UCSD-AML1 (cell line): ENCODE results near the gene HAUS8.

Source experiments
- DNase-seq: peaks from one replicate; lab custom pipeline; 2025; ENCODE audit not compliant: unreplicated experiment; lab: John Stamatoyannopoulos, UW

HAUS8 gene

DNA sequence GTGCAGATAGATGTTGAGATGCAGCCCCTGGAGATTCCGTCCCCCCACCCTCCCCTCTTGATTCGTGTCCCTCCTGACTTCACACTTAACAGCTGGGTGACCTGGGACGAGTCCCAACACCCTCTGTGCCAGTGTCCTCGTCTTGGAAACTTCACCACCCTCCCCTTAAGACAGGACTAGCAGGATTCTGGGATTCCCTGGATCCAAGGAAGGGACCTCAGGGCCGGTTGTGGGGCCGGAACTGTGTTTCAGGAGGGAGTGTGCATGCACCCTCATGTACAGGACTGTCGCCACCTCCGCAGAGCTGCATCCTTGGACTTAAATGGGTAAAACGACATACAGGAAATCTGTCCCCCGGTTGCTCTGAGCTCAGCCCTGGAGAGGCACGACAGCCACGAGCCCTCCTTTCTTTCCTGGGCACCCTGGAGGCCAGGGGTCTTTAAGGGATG, 1.3 kb upstream of the HAUS8 start:
- peak; percentile 54 for DNase-seq

DNA sequence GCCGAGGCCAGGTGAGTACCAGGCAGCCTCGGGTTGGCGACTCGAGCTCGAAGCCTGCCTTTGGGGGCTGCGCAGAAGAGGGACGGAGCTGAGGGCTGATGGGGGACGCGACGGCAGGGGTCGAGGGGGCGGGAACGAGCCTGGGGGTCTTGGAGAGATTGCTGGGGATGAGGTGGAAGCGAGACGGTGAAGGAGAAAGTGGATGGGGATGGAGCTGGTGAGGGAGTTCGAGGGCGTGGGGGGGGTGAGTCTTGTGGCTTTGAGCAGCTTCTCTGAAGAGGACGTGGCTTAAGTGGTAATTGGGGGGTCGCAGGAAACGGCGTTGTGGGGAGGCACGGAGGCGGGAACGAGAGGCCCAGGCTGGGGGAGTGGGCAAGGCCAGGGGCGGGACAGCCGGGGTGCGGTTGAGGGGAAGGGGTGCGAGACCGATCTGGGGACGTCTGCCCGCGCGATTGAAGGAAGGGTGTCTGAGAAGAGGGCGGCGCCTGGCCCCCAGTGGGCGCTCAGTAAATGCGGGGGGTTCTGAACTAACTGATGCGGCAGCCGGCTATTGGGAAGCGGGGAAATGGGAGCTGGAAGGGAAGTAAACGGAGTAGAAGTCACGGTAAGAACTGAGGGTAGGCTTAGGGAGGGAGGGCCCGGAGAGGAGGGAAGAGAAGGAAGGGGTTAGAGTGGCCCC, 751 bp upstream of the HAUS8 start:
- DNase-seq, result peak; percentile 56

- no peak for DNase-seq
Observed at GRCh38 chr19:17074634-17075034, 618 bp downstream of the HAUS8 start.

DNA sequence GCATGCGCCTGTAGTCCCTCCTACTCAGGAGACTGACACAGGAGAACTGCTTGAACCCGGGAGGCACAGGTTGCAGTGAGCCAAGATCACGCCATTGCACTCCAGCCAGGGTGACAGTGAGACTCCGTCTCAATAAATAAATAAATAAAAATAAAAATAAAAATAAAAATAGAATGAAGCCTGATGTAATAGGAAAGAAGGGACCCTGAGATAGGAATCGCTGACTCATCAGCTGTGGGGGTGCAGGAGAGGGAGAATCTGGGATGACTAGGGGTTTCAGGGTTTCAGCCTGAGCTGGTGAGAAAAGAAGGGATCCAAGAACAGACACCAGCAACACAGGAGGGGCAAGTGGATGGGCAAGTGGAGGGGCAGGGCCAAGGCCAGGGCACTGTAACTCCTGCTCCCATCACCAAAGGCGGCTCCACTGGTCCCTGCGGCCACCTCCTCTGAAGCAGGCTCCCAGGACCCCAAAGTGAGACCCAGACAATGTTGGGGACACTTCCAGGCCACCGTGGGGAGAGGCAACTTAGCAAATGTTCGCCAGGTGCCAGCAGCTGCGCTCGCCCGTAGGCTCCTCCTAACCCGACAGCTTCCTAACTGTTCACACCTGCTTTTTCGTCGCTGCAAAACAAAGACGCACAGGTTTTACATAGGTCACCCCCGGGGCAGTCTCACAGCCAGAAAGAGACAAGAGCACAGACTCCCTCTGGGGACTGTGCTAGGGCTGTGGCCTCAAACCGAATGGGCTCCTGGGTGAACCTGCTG, 1.2 kb downstream of the HAUS8 start:
- no peak for DNase-seq

- DNase-seq, result no peak
Observed at GRCh38 chr19:17070912-17071311, 4.3 kb downstream of the HAUS8 start.

GRCh38 chr19:17070421-17070820, 4.8 kb downstream of the HAUS8 start:
- no peak for DNase-seq

DNA sequence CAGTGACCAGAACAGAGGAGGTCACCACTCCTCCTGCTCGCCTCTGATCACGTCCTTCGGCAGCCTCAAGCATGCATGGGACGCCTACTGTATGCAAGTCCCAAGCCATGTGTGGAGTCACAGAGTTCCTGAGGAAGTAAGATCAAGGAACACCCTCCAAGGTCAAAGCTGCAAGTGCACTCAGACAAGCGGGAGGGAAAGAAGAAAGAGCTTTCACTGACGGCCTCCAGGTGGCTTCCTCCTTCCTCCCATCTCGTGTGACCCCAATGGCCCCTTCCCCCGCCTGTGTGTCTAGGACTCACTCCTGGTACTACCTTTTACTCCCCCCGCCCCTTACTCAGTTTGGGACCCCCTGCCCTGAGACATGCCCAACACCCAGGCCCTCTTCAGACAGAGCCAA, 6.1 kb downstream of the HAUS8 start:
- DNase-seq, result peak; percentile 15

GRCh38 chr19:17063428-17063827, 11.8 kb downstream of the HAUS8 start:
- no peak for DNase-seq

GRCh38 chr19:17061691-17062090, 13.6 kb downstream of the HAUS8 start:
- DNase-seq, result no peak

DNA sequence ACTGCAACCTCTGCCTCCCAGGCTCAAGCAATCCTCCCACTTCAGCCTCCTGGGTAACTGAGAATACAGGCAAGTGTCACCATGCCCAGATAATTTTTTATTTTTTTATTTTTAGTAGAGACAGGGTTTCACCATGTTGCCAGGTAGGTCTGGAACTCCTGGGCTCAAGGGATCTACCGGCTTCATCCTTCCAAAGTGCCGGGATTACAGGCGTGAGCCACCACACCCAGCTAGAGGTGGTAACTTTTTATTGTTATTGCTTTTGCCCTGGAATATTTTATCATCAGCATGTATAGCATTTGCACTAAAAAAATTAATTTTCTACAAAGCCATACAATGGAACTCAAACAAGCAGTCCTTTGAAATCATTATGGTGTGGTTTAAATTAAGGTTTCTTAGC, 14.0 kb downstream of the HAUS8 start:
- no peak for DNase-seq

GRCh38 chr19:17060802-17061201, 14.4 kb downstream of the HAUS8 start:
- no peak for DNase-seq

- DNase-seq, result no peak
Observed at GRCh38 chr19:17058236-17058635, 17.0 kb downstream of the HAUS8 start.

DNA sequence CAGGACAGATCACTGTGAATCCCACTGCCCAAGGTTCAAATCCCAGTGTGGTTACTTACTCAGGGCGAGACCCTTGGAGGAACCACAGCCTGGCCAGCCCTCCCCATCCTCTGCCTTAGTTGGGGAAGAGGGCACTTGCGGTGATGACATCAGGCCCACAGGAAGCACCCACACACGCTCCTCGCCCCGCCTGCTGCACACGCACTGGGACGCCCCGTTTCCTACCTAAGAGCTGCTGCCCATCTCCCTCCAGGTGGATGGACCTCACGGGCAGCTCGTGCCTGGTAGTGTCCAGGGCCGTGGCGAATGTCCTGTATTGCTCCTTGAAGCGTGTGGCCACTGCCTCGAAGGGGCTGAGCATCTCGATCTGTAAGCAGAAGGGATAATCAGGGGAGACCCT, 19.6 kb downstream of the HAUS8 start:
- no peak for DNase-seq

GRCh38 chr19:17054746-17055145, 20.5 kb downstream of the HAUS8 start:
- DNase-seq, result no peak

GRCh38 chr19:17052439-17052838, 22.8 kb downstream of the HAUS8 start:
- peak; percentile 18 for DNase-seq

DNA sequence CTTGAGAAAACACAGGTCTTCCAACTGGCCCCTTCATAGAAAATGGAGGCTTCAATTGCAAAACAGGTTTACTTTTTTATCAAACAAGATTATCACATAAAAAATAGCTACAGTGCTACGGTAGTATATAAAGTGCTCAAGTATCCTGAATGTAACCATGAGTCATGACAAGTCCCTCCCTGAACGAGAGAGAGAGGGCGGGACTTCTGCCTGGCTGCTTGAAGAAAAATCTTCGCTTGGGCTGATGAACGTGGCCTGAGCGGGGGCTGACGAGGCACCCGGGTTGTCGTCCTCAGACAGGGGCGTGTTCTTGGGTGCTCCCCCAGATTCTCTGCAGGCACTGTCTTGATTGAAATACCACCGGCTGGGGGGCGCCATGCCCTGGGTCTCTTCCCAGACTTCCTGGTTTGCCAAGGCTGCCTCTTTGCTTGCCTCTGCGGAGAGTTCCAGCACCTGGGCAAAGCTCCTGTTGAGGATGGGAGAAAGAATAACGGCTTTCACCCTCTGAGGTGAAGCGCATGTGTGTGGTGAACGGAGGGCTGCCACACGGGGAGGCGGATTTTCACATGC, 25.5 kb downstream of the HAUS8 start:
- no peak for DNase-seq

GRCh38 chr19:17048885-17049453, 26.3 kb downstream of the HAUS8 start:
- no peak for DNase-seq

DNA sequence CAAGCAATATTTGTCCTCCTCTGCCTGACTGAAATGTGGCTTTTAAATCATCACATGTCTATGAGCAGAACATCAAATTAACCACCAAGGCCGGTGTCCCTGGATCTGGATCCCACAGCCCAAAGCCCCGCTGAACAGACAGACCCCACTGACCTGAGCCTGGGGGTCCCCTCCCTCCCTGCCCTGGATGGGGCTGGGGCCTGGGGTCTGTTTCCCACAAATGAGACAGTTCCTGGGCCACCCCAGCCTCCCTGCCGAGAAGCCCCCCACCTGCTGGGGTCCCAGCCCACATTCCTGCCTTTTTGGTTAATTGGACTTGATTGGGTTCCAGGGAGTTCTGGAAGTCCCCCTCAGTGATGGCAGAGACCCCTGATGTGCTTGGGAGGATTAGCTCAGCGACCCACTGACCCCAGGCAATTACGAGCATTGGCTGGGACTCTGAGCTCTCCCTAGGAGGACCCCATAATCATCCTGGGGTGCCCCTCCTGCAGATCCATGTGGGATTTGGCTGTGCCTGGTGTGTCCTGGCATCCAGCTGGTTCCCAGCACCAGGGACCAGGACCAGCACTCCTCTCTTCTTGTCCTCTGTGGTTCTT, 29.2 kb downstream of the HAUS8 start:
- DNase-seq, result no peak

DNA sequence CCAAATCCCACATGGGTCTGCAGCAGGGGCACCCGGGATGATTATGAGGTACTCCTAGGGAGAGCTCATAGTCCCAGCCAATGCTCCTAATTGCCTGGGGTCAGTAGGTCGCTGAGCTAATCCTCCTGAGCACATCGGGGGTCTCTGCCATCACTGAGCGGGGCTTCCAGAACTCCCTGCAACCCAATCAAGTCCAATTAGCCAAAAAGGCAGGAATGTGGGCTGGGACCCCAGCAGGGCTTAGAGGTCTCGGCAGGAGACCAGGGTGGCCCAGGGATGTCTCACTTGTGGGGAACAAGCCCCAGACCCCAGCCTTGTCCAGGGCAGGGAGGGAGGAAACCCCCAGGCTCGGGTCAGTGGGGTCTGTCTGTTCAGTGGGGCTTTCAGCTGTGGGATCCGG, 31.5 kb downstream of the HAUS8 start:
- no peak for DNase-seq

DNA sequence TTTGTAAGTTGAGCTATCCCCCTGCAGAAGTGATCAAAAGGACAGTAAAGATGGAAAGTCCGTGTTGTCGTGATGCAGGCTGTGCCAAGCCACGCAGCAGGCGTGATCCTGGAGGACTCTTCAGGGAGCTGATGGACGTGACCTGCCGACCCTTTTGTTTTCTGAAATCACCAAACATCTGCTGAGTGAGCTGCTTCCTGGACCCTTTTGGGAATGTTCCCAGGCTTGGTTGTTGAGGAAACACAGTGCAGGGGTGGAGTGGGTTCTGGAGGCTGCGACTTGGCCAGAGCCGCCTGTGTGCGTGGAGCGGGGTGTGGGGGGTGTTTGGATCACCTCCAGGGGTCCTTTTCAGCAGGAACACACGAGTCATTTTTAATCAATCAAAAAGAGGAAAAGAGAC, 33.3 kb downstream of the HAUS8 start:
- no peak for DNase-seq

GRCh38 chr19:17037966-17038500, 37.2 kb downstream of the HAUS8 start:
- DNase-seq, result no peak
